Liver (tissue), 9 donors: ENCODE data around the gene AGPAT3. TPM values are rescaled to one million over a fixed set of nuclear protein-coding genes. Genes with fewer than 3 reads are reported as not detected.

Source experiments
- DNase-seq: peaks from one replicate; pipeline ENCODE4 v3.0.0-alpha.2; 2017; ENCODE audit warnings: low spot score
- H3K27ac ChIP-seq, 2 donors: one replicate each; pipeline ENCODE4 v1.7.0; 2013; ENCODE audit warnings: inconsistent platforms in 2 of 2, low read length in 2 of 2, control low read depth in 1 of 2, low read depth in 1 of 2, mild to moderate bottlenecking in 1 of 2
- H3K27me3 ChIP-seq, 4 donors: one replicate each; pipeline versions ENCODE4 v1.6.1 to v1.7.0; 2013; ENCODE audit warnings: low read length in 3 of 4, inconsistent platforms in 1 of 4, mild to moderate bottlenecking in 1 of 4, moderate library complexity in 1 of 4; ENCODE audit not compliant: control insufficient read depth in 4 of 4, insufficient read depth in 4 of 4
- H3K36me3 ChIP-seq, 4 donors: one replicate each; pipeline versions ENCODE4 v1.6.1 to v1.7.0; 2013; ENCODE audit warnings: low read length in 3 of 4, mild to moderate bottlenecking in 3 of 4, low read depth in 1 of 4, moderate library complexity in 1 of 4; ENCODE audit not compliant: control insufficient read depth in 4 of 4, insufficient read depth in 3 of 4
- H3K4me1 ChIP-seq, 4 donors: one replicate each; pipeline versions ENCODE4 v1.6.1 to v1.7.0; 2013; ENCODE audit warnings: low read length in 3 of 4, mild to moderate bottlenecking in 3 of 4, moderate library complexity in 1 of 4; ENCODE audit not compliant: control insufficient read depth in 4 of 4, insufficient read depth in 4 of 4
- H3K4me3 ChIP-seq, 3 donors: one replicate each; pipeline versions ENCODE4 v1.6.1 to v1.7.0; 2013; ENCODE audit warnings: low read length in 3 of 3, control low read depth in 1 of 3, low read depth in 1 of 3, mild to moderate bottlenecking in 1 of 3
- H3K9ac ChIP-seq, 2 donors: one replicate each; pipeline ENCODE4 v1.7.0; 2013; ENCODE audit warnings: low read length in 2 of 2, mild to moderate bottlenecking in 2 of 2, moderate library complexity in 2 of 2, control low read depth in 1 of 2, low read depth in 1 of 2
- H3K9me3 ChIP-seq, 4 donors: one replicate each; pipeline versions ENCODE4 v1.6.1 to v1.7.0; 2013; ENCODE audit warnings: low read length in 3 of 4; ENCODE audit not compliant: control insufficient read depth in 4 of 4
- EGR1 ChIP-seq, 2 donors: IDR thresholded peaks; 2 replicates each; pipeline ENCODE4 v1.6.1; 2016 to 2018; ENCODE audit warnings: antibody characterized with exemption in 2 of 2, low read depth in 2 of 2
- FOXA1 ChIP-seq: IDR thresholded peaks from 2 replicates; pipeline ENCODE4 v1.6.1; 2016; ENCODE audit warnings: antibody characterized with exemption
- FOXA2 ChIP-seq: IDR thresholded peaks from 2 replicates; pipeline ENCODE4 v1.6.1; 2016; ENCODE audit warnings: antibody characterized with exemption
- GABPA ChIP-seq, 2 donors: IDR thresholded peaks in 1 of 2; conservative IDR thresholded peaks in 1 of 2; 2 replicates each; pipeline ENCODE4 v1.6.1; 2016; ENCODE audit warnings: antibody characterized with exemption in 2 of 2, mild to moderate bottlenecking in 1 of 2, moderate library complexity in 1 of 2
- HNF4A ChIP-seq, 2 donors: conservative IDR thresholded peaks; 2 replicates each; pipeline ENCODE4 v1.6.1; 2016; ENCODE audit warnings: antibody characterized with exemption in 2 of 2, mild to moderate bottlenecking in 2 of 2
- HNF4G ChIP-seq: IDR thresholded peaks from 2 replicates; pipeline ENCODE4 v1.6.1; 2016; ENCODE audit warnings: antibody characterized with exemption
- JUND ChIP-seq, 2 donors: IDR thresholded peaks; 2 replicates each; pipeline ENCODE4 v1.6.1; 2016; ENCODE audit warnings: antibody characterized with exemption in 2 of 2
- NR2F2 ChIP-seq: IDR thresholded peaks from 2 replicates; pipeline ENCODE4 v1.6.1; 2016; ENCODE audit warnings: antibody characterized with exemption
- RAD21 ChIP-seq, 2 donors: IDR thresholded peaks; 2 replicates each; pipeline ENCODE4 v1.6.1; 2016; ENCODE audit warnings: antibody characterized with exemption in 2 of 2, mild to moderate bottlenecking in 2 of 2
- RXRA ChIP-seq, 2 donors: IDR thresholded peaks; 2 replicates each; pipeline ENCODE4 v1.6.1; 2017 to 2018; ENCODE audit warnings: antibody characterized with exemption in 2 of 2, mild to moderate bottlenecking in 1 of 2
- SP1 ChIP-seq: IDR thresholded peaks from 2 replicates; pipeline ENCODE4 v1.6.1; 2018; ENCODE audit warnings: antibody characterized with exemption, mild to moderate bottlenecking
- TAF1 ChIP-seq: conservative IDR thresholded peaks from 2 replicates; pipeline ENCODE4 v1.6.1; 2016; ENCODE audit warnings: antibody characterized with exemption, mild to moderate bottlenecking
- YY1 ChIP-seq: IDR thresholded peaks from 2 replicates; pipeline ENCODE4 v1.6.1; 2016; ENCODE audit warnings: antibody characterized with exemption, mild to moderate bottlenecking
- WGBS: extraction: QIAGEN DNeasy Blood & Tissue Kit; methylation state at CpG from one replicate; pipeline ENCODE4 v1.1.7; 2013; 5-methylcytosine and 5-hydroxymethylcytosine counted together
- polyA plus RNA-seq, 2 donors: library from polyadenylated mRNA; stranded (reverse) in 1 of 2; unstranded in 1 of 2; fragments of 200-250 nt in 1 of 2; fragments of >200 nt in 1 of 2; fragmentation: Nextera tagmentation in 1 of 2; extraction: Ambion mirVana in 1 of 2; gene quantifications; one replicate each; pipeline versions ENCODE4 v1.2.1 to v1.2.3, GENCODE V29; 2013 to 2015
- total RNA-seq, 2 donors: library from RNA; depleted of rRNA; stranded (reverse); fragments of >200 nt; gene quantifications; one replicate each; pipeline ENCODE4 v1.2.3, GENCODE V29; 2014
- TF ChIP-seq, protein P1 (sequence below): IDR thresholded peaks from 2 replicates; pipeline ENCODE4 v1.6.1; 2016; ENCODE audit warnings: antibody characterized with exemption
- TF ChIP-seq, protein P2 (sequence below): IDR thresholded peaks from 2 replicates; pipeline ENCODE4 v1.6.1; 2016; ENCODE audit warnings: antibody characterized with exemption, mild to moderate bottlenecking
- TF ChIP-seq, protein P3 (sequence below): IDR thresholded peaks from 2 replicates; pipeline ENCODE4 v1.6.1; 2016; ENCODE audit warnings: antibody characterized with exemption
- TF ChIP-seq, protein P4 (sequence below): IDR thresholded peaks from 2 replicates; pipeline ENCODE4 v1.6.1; 2016; ENCODE audit warnings: antibody characterized with exemption
- TF ChIP-seq, protein P5 (sequence below): fragments of 150-350 bp; IDR thresholded peaks from 2 replicates; pipeline ENCODE4 v1.5.1; 2017; ENCODE audit warnings: improper control_type of control experiment, low read depth, low read length; ENCODE audit not compliant: missing input control
- donor health status: healthy.
- donor health status: healthy.
- donor health status: healthy.
- donor health status: healthy.
- donor health status: healthy.

AGPAT3 gene
- total and polyA plus RNA-seq, 4 donors: 32.3 to 148 (median 59.8) TPM

DNA sequence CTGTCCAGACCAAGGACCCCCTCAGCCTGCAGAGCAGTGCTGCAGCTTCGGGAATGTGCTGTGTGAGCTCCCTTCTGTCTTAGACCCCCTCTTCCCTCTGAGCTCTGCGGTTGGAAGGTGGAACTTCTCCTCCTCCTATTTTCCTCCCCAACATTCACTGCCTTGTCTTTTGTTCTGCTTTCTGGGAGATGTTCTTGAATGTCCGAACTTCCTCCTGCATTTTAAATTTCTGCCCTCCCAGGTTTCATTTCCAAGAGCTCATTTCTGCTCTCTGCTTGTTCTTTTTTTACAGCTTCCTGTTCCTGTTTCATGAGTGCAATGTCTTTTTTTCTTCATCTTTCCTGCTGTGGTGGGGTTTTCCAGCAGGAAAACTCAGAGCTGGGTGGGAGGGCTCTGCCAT lies 46.3 kb upstream of the AGPAT3 start:
- H3K4me3 ChIP-seq: no peak overlapping the region
- WGBS: 81% methylated on average over 3 of the region's 3 CpGs
- H3K36me3 ChIP-seq: no peaks in the 10 kb centered on the region
- H3K4me1 ChIP-seq: peaks cover 0 to 5% (median 0%) of the 10 kb centered on the region in 4 donors
- no peaks in the 10 kb centered on the region for H3K9me3 ChIP-seq
- DNase-seq: no peak
- H3K9ac ChIP-seq: no peak overlapping the region
- H3K27ac ChIP-seq: no peak overlapping the region
- H3K27me3 ChIP-seq: no peaks in the 10 kb centered on the region
- no peak for TF ChIP-seq YY1

DNA sequence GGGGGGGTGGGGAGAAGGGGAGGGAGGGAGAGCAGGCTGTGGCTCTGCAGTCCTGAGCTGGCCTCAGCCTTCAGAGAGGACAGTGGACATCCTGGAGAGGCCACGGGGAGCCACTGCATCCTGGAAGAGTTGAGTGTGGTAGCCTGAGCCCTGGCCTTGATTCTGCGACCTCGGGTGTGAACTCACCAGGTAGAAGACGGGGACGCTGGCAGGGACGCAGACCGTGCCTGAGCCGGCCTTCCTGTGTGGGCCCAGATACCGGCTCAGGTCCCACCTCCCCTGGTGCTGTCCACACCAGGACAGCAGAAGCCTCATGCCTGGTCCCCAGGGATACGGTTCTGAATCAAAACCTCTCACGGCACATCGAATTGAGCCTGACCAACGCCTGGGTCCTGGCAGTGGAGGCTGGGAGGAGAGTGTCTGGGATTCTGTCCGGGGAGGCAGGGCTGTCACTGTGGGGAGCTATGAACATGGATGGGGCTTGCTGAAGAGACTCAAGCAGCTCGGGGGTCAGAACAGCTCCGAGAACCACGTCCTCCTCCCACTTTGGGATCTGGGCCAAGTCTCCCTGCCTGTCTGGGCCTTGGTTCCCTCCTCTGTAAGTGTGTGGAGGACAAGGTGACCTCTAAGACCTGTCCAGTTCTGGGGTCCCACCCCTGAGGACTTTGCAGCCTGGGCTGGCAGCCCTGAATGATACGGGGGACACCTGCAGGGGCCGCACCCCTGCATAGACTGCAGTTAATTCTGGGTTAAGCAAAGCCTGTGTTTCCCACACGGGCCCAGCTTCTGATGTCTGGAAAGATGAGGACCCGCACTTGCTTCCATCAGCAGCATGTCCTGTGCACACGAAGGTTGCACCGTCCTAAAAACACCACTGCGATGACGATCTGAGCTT lies 45.3 kb upstream of the AGPAT3 start:
- no peaks in the 10 kb centered on the region for H3K9me3 ChIP-seq
- TF ChIP-seq TAF1 (no peak), GABPA (IDR thresholded peaks at IDR 0.05 in 1 of 2, conservative IDR thresholded peaks at IDR 0.05 in 1 of 2) (no peak), EGR1 (IDR thresholded peaks at IDR 0.05; ENCODE audit: low read depth in 2 of 2) (no peak), SP1 (no peak)
- H3K36me3 ChIP-seq: no peaks in the 10 kb centered on the region
- no peak overlapping the region for H3K27ac ChIP-seq
- no peak overlapping the region for H3K4me3 ChIP-seq
- no peak for DNase-seq
- H3K9ac ChIP-seq: no peak overlapping the region
- WGBS: 95% methylated on average over 25 of the region's 25 CpGs
- peaks cover 0 to 2% (median 0%) of the 10 kb centered on the region in 4 donors for H3K4me1 ChIP-seq
- H3K27me3 ChIP-seq: no peaks in the 10 kb centered on the region

DNA sequence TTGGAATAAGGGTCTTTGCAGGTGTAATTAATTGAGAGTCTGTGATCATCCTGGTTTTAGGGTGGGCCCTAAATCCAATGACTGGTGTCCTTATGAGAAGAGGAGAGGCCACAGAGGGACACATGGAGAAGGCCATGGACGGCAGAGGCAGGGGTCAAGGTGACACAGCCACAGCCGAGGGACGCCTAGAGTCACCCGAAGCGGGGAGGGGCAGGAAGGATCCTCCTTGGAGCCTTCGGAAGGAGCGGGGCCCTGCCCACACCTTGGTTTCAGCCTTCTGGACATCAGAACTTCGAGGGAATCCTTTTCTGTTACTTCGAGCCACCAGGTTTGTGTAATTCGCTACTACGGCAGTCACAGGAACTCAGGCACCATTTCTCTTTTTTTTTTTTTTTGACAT lies 44.6 kb upstream of the AGPAT3 start:
- H3K4me3 ChIP-seq: no peak overlapping the region
- no peak overlapping the region for H3K9ac ChIP-seq
- 92% methylated on average over 11 of the region's 11 CpGs for WGBS
- no peak for DNase-seq
- no peaks in the 10 kb centered on the region for H3K9me3 ChIP-seq
- H3K27ac ChIP-seq: no peak overlapping the region
- TF ChIP-seq HNF4A (conservative IDR thresholded peaks at IDR 0.05) (no peak), TAF1 (no peak), RAD21 (IDR thresholded peaks at IDR 0.05) (no peak), GABPA (IDR thresholded peaks at IDR 0.05 in 1 of 2, conservative IDR thresholded peaks at IDR 0.05 in 1 of 2) (no peak), NR2F2 (no peak), JUND (IDR thresholded peaks at IDR 0.05) (no peak), HNF4G (no peak), EGR1 (IDR thresholded peaks at IDR 0.05; ENCODE audit: low read depth in 2 of 2) (no peak), YY1 (no peak), FOXA2 (no peak), FOXA1 (no peak), SP1 (no peak), RXRA (IDR thresholded peaks at IDR 0.05) (no peak)
- TF ChIP-seq, protein P1, sequence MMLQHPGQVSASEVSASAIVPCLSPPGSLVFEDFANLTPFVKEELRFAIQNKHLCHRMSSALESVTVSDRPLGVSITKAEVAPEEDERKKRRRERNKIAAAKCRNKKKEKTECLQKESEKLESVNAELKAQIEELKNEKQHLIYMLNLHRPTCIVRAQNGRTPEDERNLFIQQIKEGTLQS: no peak
- TF ChIP-seq, protein P2, sequence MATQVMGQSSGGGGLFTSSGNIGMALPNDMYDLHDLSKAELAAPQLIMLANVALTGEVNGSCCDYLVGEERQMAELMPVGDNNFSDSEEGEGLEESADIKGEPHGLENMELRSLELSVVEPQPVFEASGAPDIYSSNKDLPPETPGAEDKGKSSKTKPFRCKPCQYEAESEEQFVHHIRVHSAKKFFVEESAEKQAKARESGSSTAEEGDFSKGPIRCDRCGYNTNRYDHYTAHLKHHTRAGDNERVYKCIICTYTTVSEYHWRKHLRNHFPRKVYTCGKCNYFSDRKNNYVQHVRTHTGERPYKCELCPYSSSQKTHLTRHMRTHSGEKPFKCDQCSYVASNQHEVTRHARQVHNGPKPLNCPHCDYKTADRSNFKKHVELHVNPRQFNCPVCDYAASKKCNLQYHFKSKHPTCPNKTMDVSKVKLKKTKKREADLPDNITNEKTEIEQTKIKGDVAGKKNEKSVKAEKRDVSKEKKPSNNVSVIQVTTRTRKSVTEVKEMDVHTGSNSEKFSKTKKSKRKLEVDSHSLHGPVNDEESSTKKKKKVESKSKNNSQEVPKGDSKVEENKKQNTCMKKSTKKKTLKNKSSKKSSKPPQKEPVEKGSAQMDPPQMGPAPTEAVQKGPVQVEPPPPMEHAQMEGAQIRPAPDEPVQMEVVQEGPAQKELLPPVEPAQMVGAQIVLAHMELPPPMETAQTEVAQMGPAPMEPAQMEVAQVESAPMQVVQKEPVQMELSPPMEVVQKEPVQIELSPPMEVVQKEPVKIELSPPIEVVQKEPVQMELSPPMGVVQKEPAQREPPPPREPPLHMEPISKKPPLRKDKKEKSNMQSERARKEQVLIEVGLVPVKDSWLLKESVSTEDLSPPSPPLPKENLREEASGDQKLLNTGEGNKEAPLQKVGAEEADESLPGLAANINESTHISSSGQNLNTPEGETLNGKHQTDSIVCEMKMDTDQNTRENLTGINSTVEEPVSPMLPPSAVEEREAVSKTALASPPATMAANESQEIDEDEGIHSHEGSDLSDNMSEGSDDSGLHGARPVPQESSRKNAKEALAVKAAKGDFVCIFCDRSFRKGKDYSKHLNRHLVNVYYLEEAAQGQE: no peak
- TF ChIP-seq, protein P3, sequence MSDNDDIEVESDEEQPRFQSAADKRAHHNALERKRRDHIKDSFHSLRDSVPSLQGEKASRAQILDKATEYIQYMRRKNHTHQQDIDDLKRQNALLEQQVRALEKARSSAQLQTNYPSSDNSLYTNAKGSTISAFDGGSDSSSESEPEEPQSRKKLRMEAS: no peak
- TF ChIP-seq, protein P4, sequence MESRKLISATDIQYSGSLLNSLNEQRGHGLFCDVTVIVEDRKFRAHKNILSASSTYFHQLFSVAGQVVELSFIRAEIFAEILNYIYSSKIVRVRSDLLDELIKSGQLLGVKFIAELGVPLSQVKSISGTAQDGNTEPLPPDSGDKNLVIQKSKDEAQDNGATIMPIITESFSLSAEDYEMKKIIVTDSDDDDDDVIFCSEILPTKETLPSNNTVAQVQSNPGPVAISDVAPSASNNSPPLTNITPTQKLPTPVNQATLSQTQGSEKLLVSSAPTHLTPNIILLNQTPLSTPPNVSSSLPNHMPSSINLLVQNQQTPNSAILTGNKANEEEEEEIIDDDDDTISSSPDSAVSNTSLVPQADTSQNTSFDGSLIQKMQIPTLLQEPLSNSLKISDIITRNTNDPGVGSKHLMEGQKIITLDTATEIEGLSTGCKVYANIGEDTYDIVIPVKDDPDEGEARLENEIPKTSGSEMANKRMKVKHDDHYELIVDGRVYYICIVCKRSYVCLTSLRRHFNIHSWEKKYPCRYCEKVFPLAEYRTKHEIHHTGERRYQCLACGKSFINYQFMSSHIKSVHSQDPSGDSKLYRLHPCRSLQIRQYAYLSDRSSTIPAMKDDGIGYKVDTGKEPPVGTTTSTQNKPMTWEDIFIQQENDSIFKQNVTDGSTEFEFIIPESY: no peak
- TF ChIP-seq, protein P5, sequence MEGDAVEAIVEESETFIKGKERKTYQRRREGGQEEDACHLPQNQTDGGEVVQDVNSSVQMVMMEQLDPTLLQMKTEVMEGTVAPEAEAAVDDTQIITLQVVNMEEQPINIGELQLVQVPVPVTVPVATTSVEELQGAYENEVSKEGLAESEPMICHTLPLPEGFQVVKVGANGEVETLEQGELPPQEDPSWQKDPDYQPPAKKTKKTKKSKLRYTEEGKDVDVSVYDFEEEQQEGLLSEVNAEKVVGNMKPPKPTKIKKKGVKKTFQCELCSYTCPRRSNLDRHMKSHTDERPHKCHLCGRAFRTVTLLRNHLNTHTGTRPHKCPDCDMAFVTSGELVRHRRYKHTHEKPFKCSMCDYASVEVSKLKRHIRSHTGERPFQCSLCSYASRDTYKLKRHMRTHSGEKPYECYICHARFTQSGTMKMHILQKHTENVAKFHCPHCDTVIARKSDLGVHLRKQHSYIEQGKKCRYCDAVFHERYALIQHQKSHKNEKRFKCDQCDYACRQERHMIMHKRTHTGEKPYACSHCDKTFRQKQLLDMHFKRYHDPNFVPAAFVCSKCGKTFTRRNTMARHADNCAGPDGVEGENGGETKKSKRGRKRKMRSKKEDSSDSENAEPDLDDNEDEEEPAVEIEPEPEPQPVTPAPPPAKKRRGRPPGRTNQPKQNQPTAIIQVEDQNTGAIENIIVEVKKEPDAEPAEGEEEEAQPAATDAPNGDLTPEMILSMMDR: no peak
- H3K36me3 ChIP-seq: no peaks in the 10 kb centered on the region
- H3K4me1 ChIP-seq: no peaks in the 10 kb centered on the region
- no peaks in the 10 kb centered on the region for H3K27me3 ChIP-seq
